Measurements from ENCODE around the gene ENPEP.

GRCh38 chr4:110472583-110473329 lies 3.2 kb upstream of the ENPEP start:
- no peak for TF ChIP-seq CTCF (conservative IDR thresholded peaks at IDR 0.05; ENCODE audit: low read length)
- no peak for TF ChIP-seq EZH2phosphoT487 (IDR thresholded peaks at IDR 0.05; ENCODE audit: borderline replicate concordance, low read depth, low read length)
